ENCODE results near the gene FGD3. TPM values are rescaled to one million over a fixed set of nuclear protein-coding genes. Genes with fewer than 3 reads are reported as not detected.
A peak's percentile ranks its signal among the peaks of the same experiment; 100 is the strongest.

Gene FGD3
- total and polyA plus RNA-seq, 2 of the 8 experiments (the other 6 are each of a cell fraction or from before 2014, with no cell fraction given), result 1.4 to 1.9 TPM

DNA sequence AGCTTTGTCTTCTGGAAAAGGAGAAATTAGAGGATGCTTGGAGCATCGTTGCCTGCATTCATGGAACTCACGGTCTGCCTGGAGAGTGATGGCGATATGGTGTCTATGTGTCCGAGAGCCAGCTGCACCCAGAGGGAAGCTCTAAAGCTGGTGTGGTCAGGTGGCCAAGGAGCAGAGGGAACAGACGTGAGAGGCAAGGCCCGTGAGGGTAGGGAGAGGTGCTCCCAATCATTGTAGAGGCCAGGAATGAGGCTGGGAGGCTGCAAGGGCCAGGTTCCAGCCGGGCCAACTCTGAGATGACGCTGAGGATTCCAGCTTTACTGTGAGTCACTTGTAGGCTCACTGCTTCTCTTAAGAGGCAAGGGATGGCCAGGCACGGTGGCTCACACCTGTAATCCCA lies 7.6 kb downstream of the FGD3 start:
- no peak overlapping the region for H4K5ac ChIP-seq (ENCODE audit: insufficient read length, low read depth, low read length)
- H2AFZ ChIP-seq (ENCODE audit: low read length), result no peak overlapping the region
- H3K4me2 ChIP-seq (ENCODE audit: insufficient read depth in 1 of 2, low read depth in 2 of 2, low read length in 2 of 2), result no peak overlapping the region
- WGBS, 2 experiments (ENCODE audit: extremely low coverage in 1 of 2, insufficient coverage in 1 of 2, insufficient read length in 1 of 2, insufficient replicate concordance in 2 of 2, low coverage in 1 of 2, low lambda C conversion rate in 2 of 2, missing lambda C conversion rate in 1 of 2), result 97% methylated on average over 9 of the region's 9 CpGs; no CpG with 5 or more reads in 1 of the 2 experiments
- no peaks in the 10 kb centered on the region for H3K4me1 ChIP-seq (replicated peaks in 1 of 4; ENCODE audit: control insufficient read depth in 3 of 4, insufficient read depth in 4 of 4, low read length in 3 of 4)
- H3K23ac ChIP-seq (ENCODE audit: insufficient read length), result no peak overlapping the region
- H2BK20ac ChIP-seq (ENCODE audit: low read length), result 0 out of 2 replicates have a peak overlapping the region, but pooled peaks have one; percentile 32
- H3K18ac ChIP-seq (ENCODE audit: extremely low read depth, low read length), result no peak overlapping the region
- no peaks in the 10 kb centered on the region for H3K27me3 ChIP-seq (replicated peaks in 1 of 4; ENCODE audit: control insufficient read depth in 3 of 4, extremely low read depth in 1 of 4, insufficient read depth in 3 of 4, low read length in 3 of 4)
- peak overlapping the region; percentile 80; the same call in 1 of the 2 replicates for H2BK12ac ChIP-seq (ENCODE audit: low read depth, low read length)
- H2BK5ac ChIP-seq (ENCODE audit: low read depth, low read length), result no peak overlapping the region
- DNase-seq (ENCODE audit: low read depth in 1 of 2, low spot score in 2 of 2), result no peak
- H3K79me1 ChIP-seq (ENCODE audit: low read depth, low read length), result no peaks in the 10 kb centered on the region
- no peak overlapping the region for H3K14ac ChIP-seq (ENCODE audit: insufficient read length)
- CTCF ChIA-PET (ENCODE audit: partially characterized antibody), result interaction anchor here (0.8 to 3.5 kb wide), 8 partner anchors 11 to 106 kb away, joined by 3 to 18 read pairs (median 4); no protein-coding TSS in a partner anchor
- H4K8ac ChIP-seq (ENCODE audit: extremely low read depth, insufficient read depth, low read length), result peak overlapping the region; percentile 60; the same call in 1 of the 2 replicates
- POLR2A ChIA-PET (ENCODE audit: partially characterized antibody), result interaction anchor here (1.2 kb wide), 1 partner anchor 11 kb away, joined by 4 read pairs; no protein-coding TSS in a partner anchor
- no peaks in the 10 kb centered on the region for H4K20me1 ChIP-seq (replicated peaks in 1 of 2; ENCODE audit: control insufficient read depth in 1 of 2, insufficient read depth in 2 of 2, low read length in 2 of 2)
- peak overlapping the region; percentile 89 for H3K4ac ChIP-seq (replicated peaks; ENCODE audit: insufficient read length, low read depth, low read length)
- no peak overlapping the region for H3K4me3 ChIP-seq (ENCODE audit: extremely low read depth in 1 of 4, insufficient read depth in 2 of 4, low read depth in 3 of 4, low read length in 4 of 4)
- H3K79me2 ChIP-seq (ENCODE audit: control insufficient read depth in 1 of 2, insufficient read depth in 2 of 2, low read length in 2 of 2), result no peaks in the 10 kb centered on the region
- no peak overlapping the region for H2BK15ac ChIP-seq (ENCODE audit: low read length)
- FAIRE-seq, result no peak
- H3K36me3 ChIP-seq (ENCODE audit: control insufficient read depth in 2 of 4, insufficient read depth in 4 of 4, low read length in 3 of 4), result no peaks in the 10 kb centered on the region
- no peaks in the 10 kb centered on the region for H3K23me2 ChIP-seq (ENCODE audit: low read depth, low read length)
- no peaks in the 10 kb centered on the region for H3K9me3 ChIP-seq (ENCODE audit: insufficient read depth in 2 of 2, low read depth in 1 of 2, low read length in 1 of 2)
- no peak overlapping the region for H3K9ac ChIP-seq (replicated peaks in 1 of 4; ENCODE audit: extremely low read depth in 1 of 4, low read depth in 3 of 4, low read length in 3 of 4)
- no peak overlapping the region for H3K27ac ChIP-seq (ENCODE audit: low read depth, low read length)
- H3K56ac ChIP-seq (replicated peaks; ENCODE audit: insufficient read length, low read depth, low read length), result no peak overlapping the region
- peak overlapping the region; percentile 75; the same call in 1 of the 2 replicates for H2AK5ac ChIP-seq (ENCODE audit: low read depth, low read length)
- H4K91ac ChIP-seq (replicated peaks; ENCODE audit: insufficient read length, low read length), result no peak overlapping the region
- peak overlapping the region; percentile 52 for H2BK120ac ChIP-seq (replicated peaks; ENCODE audit: low read depth, low read length)
- TF ChIP-seq BCL11A (IDR thresholded peaks at IDR 0.05; ENCODE audit: low read depth in 2 of 2, low read length in 2 of 2) (no peak), CTCF (IDR thresholded peaks at IDR 0.05; ENCODE audit: control extremely low read depth in 1 of 3, insufficient read depth in 1 of 3, low read depth in 1 of 3, low read length in 3 of 3) (no peak), TAF1 (IDR thresholded peaks at IDR 0.05; ENCODE audit: low read depth, low read length) (no peak), SP2 (IDR thresholded peaks at IDR 0.05; ENCODE audit: low read length) (no peak)

All from H1 (cell line).